ENCODE measurements around the gene MGLL.

The MGLL gene

DNA sequence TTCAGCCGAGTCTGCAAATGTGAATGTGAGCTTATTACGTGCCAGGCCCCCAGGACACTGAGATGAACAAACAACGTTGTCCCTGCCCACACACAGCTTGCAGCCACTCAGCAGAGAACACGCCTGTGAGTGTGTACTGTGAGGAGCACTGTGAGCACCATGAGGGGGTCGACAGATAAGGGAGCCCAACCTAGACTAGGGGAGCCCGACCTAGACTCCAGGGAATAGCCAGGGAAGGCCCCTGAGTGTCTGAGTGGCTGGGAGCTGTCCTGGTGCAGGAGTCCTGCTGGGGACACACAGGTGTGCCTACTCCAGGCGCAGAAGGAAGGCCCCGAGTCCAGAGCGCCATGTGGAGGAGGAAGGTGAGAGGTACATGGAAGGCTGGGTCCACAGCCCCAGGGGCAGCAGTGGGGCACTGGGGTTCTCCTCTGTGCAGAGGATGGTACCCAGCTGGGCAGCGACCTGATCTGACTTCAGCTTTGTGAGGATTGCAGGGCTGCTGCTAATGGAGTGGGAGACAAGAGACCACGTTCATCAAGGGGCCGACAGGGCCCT, 36.5 kb downstream of the MGLL start:
- TF ChIP-seq, protein P1, sequence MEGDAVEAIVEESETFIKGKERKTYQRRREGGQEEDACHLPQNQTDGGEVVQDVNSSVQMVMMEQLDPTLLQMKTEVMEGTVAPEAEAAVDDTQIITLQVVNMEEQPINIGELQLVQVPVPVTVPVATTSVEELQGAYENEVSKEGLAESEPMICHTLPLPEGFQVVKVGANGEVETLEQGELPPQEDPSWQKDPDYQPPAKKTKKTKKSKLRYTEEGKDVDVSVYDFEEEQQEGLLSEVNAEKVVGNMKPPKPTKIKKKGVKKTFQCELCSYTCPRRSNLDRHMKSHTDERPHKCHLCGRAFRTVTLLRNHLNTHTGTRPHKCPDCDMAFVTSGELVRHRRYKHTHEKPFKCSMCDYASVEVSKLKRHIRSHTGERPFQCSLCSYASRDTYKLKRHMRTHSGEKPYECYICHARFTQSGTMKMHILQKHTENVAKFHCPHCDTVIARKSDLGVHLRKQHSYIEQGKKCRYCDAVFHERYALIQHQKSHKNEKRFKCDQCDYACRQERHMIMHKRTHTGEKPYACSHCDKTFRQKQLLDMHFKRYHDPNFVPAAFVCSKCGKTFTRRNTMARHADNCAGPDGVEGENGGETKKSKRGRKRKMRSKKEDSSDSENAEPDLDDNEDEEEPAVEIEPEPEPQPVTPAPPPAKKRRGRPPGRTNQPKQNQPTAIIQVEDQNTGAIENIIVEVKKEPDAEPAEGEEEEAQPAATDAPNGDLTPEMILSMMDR (IDR thresholded peaks at IDR 0.05): no peak
- TF ChIP-seq ZFX (IDR thresholded peaks at IDR 0.05; ENCODE audit: borderline replicate concordance): no peak
- H3K27ac ChIP-seq: no peak overlapping the region

DNA sequence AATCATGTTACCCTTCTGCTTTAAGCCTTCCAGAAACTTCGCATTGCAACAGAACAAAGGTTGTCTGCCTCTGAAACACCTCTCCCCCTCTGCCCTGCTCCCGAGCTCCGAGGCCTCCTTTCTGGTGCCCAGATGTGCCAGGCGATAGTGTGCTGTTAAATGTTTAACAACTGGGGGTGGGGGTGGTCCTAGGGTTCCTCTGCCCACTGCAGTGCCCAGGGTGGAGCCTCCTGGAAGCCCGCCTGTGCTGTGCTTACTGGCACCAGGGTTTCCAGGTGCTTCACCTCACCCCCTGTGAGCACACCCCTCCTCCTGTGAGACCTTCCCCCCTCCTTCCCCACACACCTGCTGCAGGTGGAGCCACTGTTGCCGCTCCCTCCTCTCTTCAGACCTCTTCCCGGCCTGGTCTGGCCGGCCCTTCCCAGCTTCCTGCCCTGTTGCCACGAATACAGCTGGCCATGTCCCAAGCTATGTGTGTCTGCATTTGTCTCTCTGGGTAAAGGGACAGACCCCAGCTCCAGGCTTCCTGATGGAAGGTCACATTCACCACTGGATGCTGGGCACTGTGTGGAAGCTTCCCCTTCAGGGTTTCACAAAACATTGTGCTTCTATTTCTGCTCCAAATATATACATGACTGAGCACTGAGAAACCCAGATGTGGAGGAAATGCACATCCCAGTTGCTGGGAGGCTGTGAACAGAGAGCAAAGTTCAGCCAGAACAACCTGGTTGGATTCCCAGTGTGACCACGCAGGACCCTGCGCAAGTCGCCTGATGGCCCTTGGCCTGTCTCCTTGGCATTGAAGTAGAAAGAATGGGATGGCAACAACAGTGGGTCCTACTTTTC, 37.2 kb downstream of the MGLL start:
- no peak overlapping the region for H3K27ac ChIP-seq
- no peak for TF ChIP-seq ZFX (IDR thresholded peaks at IDR 0.05; ENCODE audit: borderline replicate concordance)
- TF ChIP-seq, protein P1 (IDR thresholded peaks at IDR 0.05): no peak

DNA sequence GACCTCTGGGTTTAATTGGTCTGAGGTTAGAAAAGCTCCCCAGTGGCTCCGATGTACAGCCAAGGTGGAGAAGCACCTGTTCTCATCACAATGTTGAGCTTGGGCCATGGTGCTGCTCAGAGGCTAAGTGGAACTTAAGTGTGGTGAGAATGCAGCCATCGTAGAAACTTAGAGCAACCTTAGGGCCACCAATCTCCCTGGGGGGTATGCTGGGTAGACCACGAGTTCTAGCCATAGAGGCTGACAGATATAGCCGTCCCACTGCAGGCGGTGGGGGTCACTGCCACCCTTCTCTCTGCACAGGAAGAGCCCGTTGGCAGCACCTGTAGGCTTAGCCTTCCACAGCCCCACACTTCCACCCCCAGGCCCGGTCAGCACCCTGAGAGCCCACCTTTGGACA, 38.0 kb downstream of the MGLL start:
- TF ChIP-seq, protein P1 (IDR thresholded peaks at IDR 0.05): no peak
- no peak for TF ChIP-seq ZFX (IDR thresholded peaks at IDR 0.05; ENCODE audit: borderline replicate concordance)
- H3K27ac ChIP-seq: no peak overlapping the region

DNA sequence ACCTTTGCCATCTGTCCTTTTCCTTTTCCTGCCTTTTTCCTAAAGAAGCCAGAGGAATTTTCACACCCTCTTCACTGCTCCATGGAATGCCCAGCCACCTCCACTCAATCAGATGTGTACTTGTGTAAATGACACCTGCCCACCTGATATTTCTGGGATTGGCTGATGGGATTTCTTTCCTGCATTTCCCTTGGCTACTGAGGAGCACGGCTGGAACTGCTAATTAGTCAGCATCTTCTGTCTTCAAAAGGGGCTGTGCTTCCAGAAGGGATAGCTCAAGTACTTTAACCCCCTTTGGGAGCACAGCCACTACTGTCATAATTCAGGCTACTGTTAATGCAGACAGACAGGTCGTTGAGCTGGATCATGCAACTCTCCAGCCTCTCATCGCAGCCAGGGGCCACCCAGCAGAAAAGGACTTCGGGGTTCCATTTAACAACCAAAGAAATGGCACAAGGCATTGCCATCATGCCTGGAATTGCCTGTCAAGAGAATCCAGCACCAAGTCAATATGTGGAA, 38.6 kb downstream of the MGLL start:
- no peak for TF ChIP-seq ZFX (IDR thresholded peaks at IDR 0.05; ENCODE audit: borderline replicate concordance)
- TF ChIP-seq, protein P1 (IDR thresholded peaks at IDR 0.05): no peak
- H3K27ac ChIP-seq: no peak overlapping the region

DNA sequence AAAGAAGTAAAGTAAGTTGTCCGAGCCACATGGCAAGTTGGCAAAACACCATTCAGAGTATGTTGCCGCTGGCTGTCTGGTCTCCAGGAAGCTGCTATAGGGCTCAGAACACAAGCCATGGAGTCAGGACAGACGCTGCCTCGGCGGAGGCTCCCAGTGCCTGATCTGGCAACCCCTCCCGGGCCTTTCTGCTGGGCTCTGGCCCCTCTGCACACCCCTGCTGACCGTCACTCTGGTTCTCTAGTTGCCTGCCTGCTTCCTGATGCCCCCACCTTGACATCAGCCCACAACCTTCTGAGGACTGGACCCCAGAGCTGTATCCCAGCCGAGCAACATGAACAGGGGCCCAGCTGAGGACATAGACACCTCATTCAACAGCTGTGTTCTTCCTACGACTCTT, 39.1 kb downstream of the MGLL start:
- H3K27ac ChIP-seq: no peak overlapping the region
- TF ChIP-seq, protein P1 (IDR thresholded peaks at IDR 0.05): no peak
- TF ChIP-seq ZFX (IDR thresholded peaks at IDR 0.05; ENCODE audit: borderline replicate concordance): no peak

DNA sequence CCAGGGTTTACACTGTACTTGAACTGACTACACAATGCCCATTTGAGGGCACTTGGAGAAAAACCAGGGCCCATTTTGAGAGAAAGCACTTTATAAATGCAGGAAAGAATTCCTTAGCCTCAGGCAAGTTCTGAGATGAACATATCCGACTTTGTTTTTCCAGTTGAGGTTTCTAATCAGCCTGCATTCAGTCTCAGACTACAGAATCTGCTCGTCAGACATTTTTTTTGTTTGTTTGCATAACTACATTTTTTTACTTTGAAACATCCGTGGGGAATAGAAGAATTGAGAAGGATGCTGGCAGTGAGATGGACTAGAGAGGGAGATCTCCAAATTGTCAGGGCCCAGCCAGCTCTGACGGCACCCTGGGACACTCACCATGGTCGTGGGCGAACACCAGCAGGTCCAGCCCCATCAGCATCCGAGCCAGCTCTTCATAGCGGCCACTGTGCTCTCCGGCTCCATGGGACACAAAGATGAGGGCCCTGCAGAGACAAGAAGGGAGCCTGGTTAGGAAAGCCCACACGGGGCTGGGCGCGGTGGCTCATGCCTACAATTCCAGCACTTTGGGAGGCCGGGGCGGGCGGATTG, 40.8 kb downstream of the MGLL start:
- H3K27ac ChIP-seq: no peak overlapping the region
- TF ChIP-seq, protein P1 (IDR thresholded peaks at IDR 0.05): no peak
- TF ChIP-seq ZFX (IDR thresholded peaks at IDR 0.05; ENCODE audit: borderline replicate concordance): no peak

All from 22Rv1 (cell line).